OCI-LY3 (cell line): ENCODE data around the gene NDC80.

Experiments
- H2AFZ ChIP-seq: fragments of 200-600, 300-600 bp; shearing (Covaris generic); 2 replicates; pipeline ENCODE4 v1.6.0; 2014; ENCODE audit warnings: antibody characterized with exemption, low read depth, low read length
- H3K27ac ChIP-seq: fragments of 200-600, 300-600 bp; sonication (generic); 2 replicates; pipeline ENCODE4 v1.5.1; 2014; ENCODE audit warnings: mild to moderate bottlenecking, low read length, moderate library complexity, mixed read lengths
- H3K27me3 ChIP-seq: fragments of 200-600, 300-600 bp; sonication (generic); 2 replicates; pipeline ENCODE4 v1.6.1; 2014; ENCODE audit warnings: low read depth, low read length, mixed read lengths
- H3K36me3 ChIP-seq: fragments of 200-600, 300-600 bp; sonication (generic); replicated peaks from 2 replicates; pipeline ENCODE3; 2014; ENCODE audit warnings: low read depth, low read length, mixed read lengths
- H3K4me1 ChIP-seq: fragments of 300-600, 200-600 bp; sonication (generic); 2 replicates; pipeline ENCODE4 v1.6.1; 2014; ENCODE audit warnings: low read length, mixed read lengths
- H3K4me2 ChIP-seq: fragments of 200-600, 300-600 bp; sonication (generic); 2 replicates; pipeline ENCODE4 v1.6.1; 2014; ENCODE audit warnings: low read length, mixed read lengths
- H3K4me3 ChIP-seq: fragments of 300-600, 200-600 bp; sonication (generic); 2 replicates; pipeline ENCODE4 v1.5.1; 2014; ENCODE audit warnings: antibody characterized with exemption, mild to moderate bottlenecking, low read length, moderate library complexity
- H3K79me2 ChIP-seq: fragments of 300-600, 200-600 bp; shearing (Covaris generic); 2 replicates; pipeline ENCODE4 v1.6.1; 2014; ENCODE audit warnings: mild to moderate bottlenecking, low read length, mixed read lengths
- H3K9ac ChIP-seq: fragments of 300-600, 200-600 bp; shearing (Covaris generic); 2 replicates; pipeline ENCODE4 v1.6.0; 2014; ENCODE audit warnings: mild to moderate bottlenecking, low read length, moderate library complexity
- H3K9me3 ChIP-seq: fragments of 200-600, 300-600 bp; shearing (Covaris generic); 2 replicates; pipeline ENCODE4 v1.6.1; 2014; ENCODE audit warnings: low read length, mixed read lengths; ENCODE audit not compliant: insufficient read depth
- H4K20me1 ChIP-seq: fragments of 200-600, 300-600 bp; sonication (generic); 2 replicates; pipeline ENCODE4 v1.6.1; 2016; ENCODE audit warnings: low read length, mixed read lengths; ENCODE audit not compliant: insufficient read depth
- CTCF ChIP-seq: fragments of 200-600, 300-600 bp; sonication (generic); IDR thresholded peaks from 2 replicates; pipeline ENCODE4 v1.5.1; 2014; ENCODE audit warnings: antibody characterized with exemption, low read length, low read depth
- EZH2phosphoT487 ChIP-seq: fragments of 200-600 bp; shearing (Covaris generic); IDR thresholded peaks from 2 replicates; pipeline ENCODE4 v1.6.1; 2018; ENCODE audit warnings: antibody characterized with exemption, mixed run types, low read depth

NDC80 gene

GRCh38 chr18:2662990-2663389, 91.6 kb downstream of the NDC80 start:
- no peak overlapping the region for H3K9ac ChIP-seq
- peaks cover 79% of the 10 kb centered on the region for H4K20me1 ChIP-seq

More at GRCh38 chr18:2662990-2663389, 91.6 kb downstream of the NDC80 start:
- no peak overlapping the region for H3K4me2 ChIP-seq
- no peak overlapping the region for H3K4me3 ChIP-seq
- H3K79me2 ChIP-seq: peaks cover 94% of the 10 kb centered on the region
- TF ChIP-seq CTCF: no peak
- no peak for TF ChIP-seq EZH2phosphoT487
- H3K4me1 ChIP-seq: peaks cover 15% of the 10 kb centered on the region
- H3K36me3 ChIP-seq: peaks cover 34% of the 10 kb centered on the region
- no peak overlapping the region for H3K27ac ChIP-seq
- H3K9me3 ChIP-seq: no peaks in the 10 kb centered on the region
- no peaks in the 10 kb centered on the region for H3K27me3 ChIP-seq
- no peak overlapping the region for H2AFZ ChIP-seq
